Muscle layer of duodenum (tissue), 2 donors: ENCODE measurements around the gene IL1F10.

Source experiments
- H3K27ac ChIP-seq: one replicate; pipeline ENCODE4 v1.7.0; 2013; ENCODE audit warnings: mild to moderate bottlenecking, low read length
- H3K27me3 ChIP-seq: one replicate; pipeline ENCODE4 v1.7.0; 2013; ENCODE audit warnings: low read depth, mild to moderate bottlenecking, control low read depth, low read length
- H3K36me3 ChIP-seq, 2 donors: one replicate each; pipeline ENCODE4 v1.7.0; 2013; ENCODE audit warnings: low read length in 2 of 2, control low read depth in 1 of 2, mild to moderate bottlenecking in 1 of 2; ENCODE audit not compliant: insufficient read depth in 2 of 2, control insufficient read depth in 1 of 2
- H3K4me1 ChIP-seq, 2 donors: one replicate each; pipeline ENCODE4 v1.7.0; 2013; ENCODE audit warnings: low read length in 2 of 2, mild to moderate bottlenecking in 2 of 2, control low read depth in 1 of 2, moderate library complexity in 1 of 2; ENCODE audit not compliant: insufficient read depth in 2 of 2, control insufficient read depth in 1 of 2
- H3K4me3 ChIP-seq, 2 donors: one replicate each; pipeline ENCODE4 v1.7.0; 2013; ENCODE audit warnings: low read length in 2 of 2, low read depth in 1 of 2, mild to moderate bottlenecking in 1 of 2
- H3K9me3 ChIP-seq, 2 donors: one replicate each; pipeline ENCODE4 v1.7.0; 2013; ENCODE audit warnings: low read length in 2 of 2, control low read depth in 1 of 2, mild to moderate bottlenecking in 1 of 2; ENCODE audit not compliant: control insufficient read depth in 1 of 2
- donor health status: healthy.

The IL1F10 gene

GRCh38 chr2:113070606-113070975, 2.8 kb downstream of the IL1F10 start:
- H3K9me3 ChIP-seq = no peaks in the 10 kb centered on the region
- no peaks in the 10 kb centered on the region for H3K27me3 ChIP-seq
- no peak overlapping the region for H3K27ac ChIP-seq
- H3K4me3 ChIP-seq = no peak overlapping the region
- no peaks in the 10 kb centered on the region for H3K4me1 ChIP-seq
- H3K36me3 ChIP-seq = no peaks in the 10 kb centered on the region

- Histone ChIP-seq H3K36me3 (no peaks in the 10 kb centered on the region), H3K27ac (no peak overlapping the region), H3K4me3 (no peak overlapping the region), H3K9me3 (no peaks in the 10 kb centered on the region), H3K27me3 (no peaks in the 10 kb centered on the region), H3K4me1 (no peaks in the 10 kb centered on the region)
These were observed 4.8 kb downstream of the IL1F10 start for GRCh38 chr2:113072584-113072983.

DNA sequence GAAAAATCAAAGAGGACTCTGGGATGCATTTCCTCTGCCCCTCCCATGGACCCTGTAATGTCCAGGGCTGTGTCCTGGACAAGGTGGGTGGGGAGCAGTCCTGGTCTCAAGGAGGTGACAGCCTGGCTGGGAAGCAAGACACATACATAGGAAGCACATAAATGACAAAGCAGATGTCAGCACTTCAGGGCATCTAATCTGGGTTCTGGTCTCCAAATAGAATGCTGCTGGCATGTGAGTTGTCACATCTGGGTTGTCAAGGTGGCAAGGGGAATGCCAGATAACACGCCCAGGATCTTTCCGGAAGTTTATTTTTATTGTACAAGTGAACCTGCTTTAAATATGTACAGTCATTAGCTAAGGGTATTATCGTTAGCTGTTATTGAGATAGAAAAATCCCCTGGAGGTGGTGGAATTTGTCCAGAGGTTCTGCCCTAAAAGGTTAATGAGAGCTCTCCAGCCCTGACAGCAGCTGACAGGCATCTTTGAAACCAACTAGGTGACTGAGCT, 5.6 kb downstream of the IL1F10 start:
- Histone ChIP-seq H3K9me3 (no peaks in the 10 kb centered on the region), H3K36me3 (no peaks in the 10 kb centered on the region), H3K27ac (no peak overlapping the region)

DNA sequence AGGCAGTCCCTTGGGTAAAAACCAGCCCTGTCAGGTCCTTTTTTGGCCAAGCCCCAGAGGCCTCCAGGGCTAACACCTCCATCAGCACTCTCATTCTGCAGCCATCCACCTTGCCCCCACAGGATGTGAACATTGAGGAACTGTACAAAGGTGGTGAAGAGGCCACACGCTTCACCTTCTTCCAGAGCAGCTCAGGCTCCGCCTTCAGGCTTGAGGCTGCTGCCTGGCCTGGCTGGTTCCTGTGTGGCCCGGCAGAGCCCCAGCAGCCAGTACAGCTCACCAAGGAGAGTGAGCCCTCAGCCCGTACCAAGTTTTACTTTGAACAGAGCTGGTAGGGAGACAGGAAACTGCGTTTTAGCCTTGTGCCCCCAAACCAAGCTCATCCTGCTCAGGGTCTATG, 7.3 kb downstream of the IL1F10 start:
- Histone ChIP-seq H3K36me3 (no peaks in the 10 kb centered on the region), H3K27me3 (no peaks in the 10 kb centered on the region), H3K9me3 (no peaks in the 10 kb centered on the region), H3K4me1 (no peaks in the 10 kb centered on the region), H3K27ac (no peak overlapping the region), H3K4me3 (no peak overlapping the region)

More for the DNA sequence above, 5.6 kb downstream of the IL1F10 start:
- H3K4me3 ChIP-seq = no peak overlapping the region
- no peaks in the 10 kb centered on the region for H3K4me1 ChIP-seq
- no peaks in the 10 kb centered on the region for H3K27me3 ChIP-seq

- Histone ChIP-seq H3K36me3 (no peaks in the 10 kb centered on the region), H3K27me3 (no peaks in the 10 kb centered on the region), H3K9me3 (no peaks in the 10 kb centered on the region), H3K27ac (no peak overlapping the region), H3K4me1 (no peaks in the 10 kb centered on the region), H3K4me3 (no peak overlapping the region)
These were observed 7.8 kb downstream of the IL1F10 start for GRCh38 chr2:113075600-113075999.

- no peaks in the 10 kb centered on the region for H3K9me3 ChIP-seq
- H3K36me3 ChIP-seq = no peaks in the 10 kb centered on the region
- no peaks in the 10 kb centered on the region for H3K27me3 ChIP-seq
- H3K27ac ChIP-seq = no peak overlapping the region
- H3K4me3 ChIP-seq = no peak overlapping the region
- no peaks in the 10 kb centered on the region for H3K4me1 ChIP-seq
These were observed 9.3 kb downstream of the IL1F10 start for GRCh38 chr2:113076954-113077669.

GRCh38 chr2:113077921-113078320, 10.2 kb downstream of the IL1F10 start:
- Histone ChIP-seq H3K36me3 (no peaks in the 10 kb centered on the region), H3K4me3 (no peak overlapping the region), H3K4me1 (no peaks in the 10 kb centered on the region), H3K27ac (no peak overlapping the region), H3K9me3 (no peaks in the 10 kb centered on the region), H3K27me3 (no peaks in the 10 kb centered on the region)

- Histone ChIP-seq H3K9me3 (no peaks in the 10 kb centered on the region), H3K36me3 (no peaks in the 10 kb centered on the region), H3K4me3 (no peak overlapping the region), H3K4me1 (no peaks in the 10 kb centered on the region), H3K27me3 (no peaks in the 10 kb centered on the region), H3K27ac (peak overlapping the region; percentile 32)
These were observed 10.6 kb downstream of the IL1F10 start for GRCh38 chr2:113078350-113078839.

GRCh38 chr2:113079131-113079530, 11.4 kb downstream of the IL1F10 start:
- H3K36me3 ChIP-seq = no peaks in the 10 kb centered on the region
- no peak overlapping the region for H3K4me3 ChIP-seq
- H3K27me3 ChIP-seq = no peaks in the 10 kb centered on the region
- no peaks in the 10 kb centered on the region for H3K9me3 ChIP-seq
- H3K27ac ChIP-seq = no peak overlapping the region
- H3K4me1 ChIP-seq = no peaks in the 10 kb centered on the region

DNA sequence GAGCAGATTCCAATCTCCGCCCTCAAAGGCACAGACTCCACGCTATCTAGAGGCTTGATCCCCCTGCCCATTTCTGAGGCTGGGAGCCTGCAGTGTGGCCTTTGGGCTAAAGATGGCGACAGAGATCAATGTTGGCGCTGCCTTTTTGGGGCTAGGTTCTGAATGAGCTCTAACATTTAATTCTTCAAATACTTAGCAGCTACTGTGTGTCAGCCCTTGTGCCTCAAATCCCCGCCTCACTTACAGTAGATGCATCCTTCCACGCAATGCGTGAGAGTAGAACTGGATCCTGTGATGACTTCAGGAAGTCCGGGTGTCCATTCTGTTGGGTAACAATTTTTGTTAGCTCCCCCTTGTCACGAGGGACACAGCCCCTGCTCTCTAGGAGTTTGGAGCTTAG, 12.4 kb downstream of the IL1F10 start:
- Histone ChIP-seq H3K4me1 (no peaks in the 10 kb centered on the region), H3K27me3 (no peaks in the 10 kb centered on the region), H3K27ac (no peak overlapping the region), H3K36me3 (no peaks in the 10 kb centered on the region), H3K4me3 (no peak overlapping the region), H3K9me3 (no peaks in the 10 kb centered on the region)

DNA sequence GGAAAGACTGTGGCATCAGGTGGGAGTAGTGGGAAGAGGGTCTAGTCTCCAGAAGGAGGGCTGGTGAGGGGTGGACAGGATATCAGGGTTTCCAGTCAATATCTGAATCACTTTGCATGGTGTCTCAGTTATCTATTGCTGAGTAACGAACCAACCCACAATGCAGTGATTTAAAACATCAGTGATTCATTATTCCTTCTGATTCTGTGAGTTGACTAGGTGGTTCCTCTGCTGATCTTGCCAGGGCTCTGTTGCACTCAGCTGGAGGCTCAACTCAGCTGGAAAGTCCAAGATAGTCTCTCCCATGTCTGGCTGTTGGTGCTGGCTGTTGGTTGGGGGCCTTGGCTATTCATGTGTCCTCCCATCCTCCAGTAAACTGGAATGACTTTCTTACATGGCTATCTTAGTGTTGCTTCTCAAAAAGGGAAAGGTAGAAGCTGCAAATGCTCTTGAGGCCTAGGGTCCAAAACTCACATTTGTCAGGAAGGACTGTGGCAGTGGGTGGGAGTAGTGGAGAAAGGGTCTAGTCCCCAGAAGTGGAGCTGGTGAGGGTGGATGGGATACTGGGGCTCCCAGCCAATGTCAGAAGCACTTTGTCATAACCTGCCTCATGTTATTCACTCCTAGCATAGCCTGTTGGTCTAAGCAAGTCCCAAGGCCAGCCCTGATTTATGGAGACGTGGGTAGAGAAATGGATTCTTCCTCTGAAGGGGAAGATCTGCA, 13.9 kb downstream of the IL1F10 start:
- H3K4me3 ChIP-seq = no peak overlapping the region
- no peaks in the 10 kb centered on the region for H3K9me3 ChIP-seq
- H3K27me3 ChIP-seq = no peaks in the 10 kb centered on the region
- no peaks in the 10 kb centered on the region for H3K36me3 ChIP-seq
- H3K4me1 ChIP-seq = no peaks in the 10 kb centered on the region
- no peak overlapping the region for H3K27ac ChIP-seq
